ENCODE results near the gene SETD3.

- no peak for TF ChIP-seq EP300 (conservative IDR thresholded peaks at IDR 0.05; ENCODE audit: poor library complexity, severe bottlenecking)
- TF ChIP-seq CTCF (IDR thresholded peaks at IDR 0.05; ENCODE audit: poor library complexity, severe bottlenecking) = no peak
- no peak for TF ChIP-seq POLR2AphosphoS5 (IDR thresholded peaks at IDR 0.05)
- TF ChIP-seq SMC3 (conservative IDR thresholded peaks at IDR 0.05; ENCODE audit: poor library complexity) = no peak
Observed at GRCh38 chr14:99505089-99505488, 24.4 kb upstream of the SETD3 start.
